ENCODE data around the gene CFAP20DC. TPM values are rescaled to one million over a fixed set of nuclear protein-coding genes. Genes with fewer than 3 reads are reported as not detected.
"Not testable (repeated sequence)": the region's sequence is repeated elsewhere in the genome, so short reads cannot be mapped to it uniquely, and the experiment has no call there.

CFAP20DC gene
- polyA plus RNA-seq (2012; ENCODE audit: low read depth, missing spikeins) = 0.04 TPM

DNA sequence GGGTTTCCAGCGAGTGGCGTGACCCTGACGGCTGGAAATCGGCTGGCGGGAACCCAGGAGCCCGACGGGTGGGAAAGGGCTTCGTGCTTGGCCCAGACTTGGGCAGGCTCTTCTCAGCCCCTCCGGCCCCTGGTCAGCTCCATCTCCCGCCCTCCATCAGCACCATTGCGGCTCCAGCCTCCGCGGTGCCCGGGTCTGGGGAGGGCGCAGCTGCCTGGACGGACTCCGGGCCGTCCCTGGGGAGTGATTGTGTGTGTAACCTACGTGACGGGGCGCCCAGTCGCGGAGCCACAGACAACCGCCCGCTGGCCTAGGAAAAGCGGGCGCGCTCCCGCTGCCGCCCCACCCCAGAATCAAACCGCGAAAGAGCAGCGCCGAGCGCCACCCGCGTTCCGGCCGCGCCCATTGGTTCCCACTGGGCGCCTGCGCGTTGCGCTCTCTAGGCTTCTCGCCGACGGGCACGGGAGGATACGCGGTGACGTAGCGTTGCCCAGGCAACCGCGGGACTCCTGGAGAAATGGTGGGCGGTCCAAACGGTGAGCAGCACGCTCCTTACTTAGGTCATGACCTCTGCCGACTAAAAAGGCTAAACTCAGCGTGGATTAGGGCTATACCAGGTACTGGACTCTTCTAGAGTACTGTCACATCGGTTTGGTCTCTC, at the start of gene CFAP20DC:
CFAP20DC (minus strand) TSS at position 355 of the 661 bp plus-strand sequence. CDS start 394 bp downstream, outside the sequence.
- DNase-seq (ENCODE audit: insufficient read length, low spot score) (peak; percentile 69), FAIRE-seq (peak; percentile 75)
- TF ChIP-seq POU2F2 (IDR thresholded peaks at IDR 0.05; ENCODE audit: low read depth, low read length) = no peak
- no peak for TF ChIP-seq SPI1 (IDR thresholded peaks at IDR 0.05; ENCODE audit: low read depth, low read length)
- no peak for TF ChIP-seq POLR2A (IDR thresholded peaks at IDR 0.05; ENCODE audit: low read depth, low read length)
- TF ChIP-seq TAF1 (IDR thresholded peaks at IDR 0.05; ENCODE audit: low read depth, low read length) = no peak
- TF ChIP-seq POLR2AphosphoS5 (IDR thresholded peaks at IDR 0.05; ENCODE audit: low read depth, low read length) = no peak
- TF ChIP-seq PAX5 (IDR thresholded peaks at IDR 0.05; ENCODE audit: insufficient read depth, low read length, severe bottlenecking) = no peak

- not testable (repeated sequence) for FAIRE-seq; DNase-seq (ENCODE audit: insufficient read length, low spot score)
These were observed 48.7 kb upstream of the CFAP20DC start for GRCh38 chr3:59098516-59098915.

- FAIRE-seq (no peak), DNase-seq (ENCODE audit: insufficient read length, low spot score) (no peak)
- no peak for TF ChIP-seq SPI1 (IDR thresholded peaks at IDR 0.05; ENCODE audit: low read depth, low read length)
- no peak for TF ChIP-seq POU2F2 (IDR thresholded peaks at IDR 0.05; ENCODE audit: low read depth, low read length)
- no peak for TF ChIP-seq POLR2A (IDR thresholded peaks at IDR 0.05; ENCODE audit: low read depth, low read length)
- TF ChIP-seq PAX5 (IDR thresholded peaks at IDR 0.05; ENCODE audit: insufficient read depth, low read length, severe bottlenecking) = no peak
- no peak for TF ChIP-seq TAF1 (IDR thresholded peaks at IDR 0.05; ENCODE audit: low read depth, low read length)
- TF ChIP-seq POLR2AphosphoS5 (IDR thresholded peaks at IDR 0.05; ENCODE audit: low read depth, low read length) = no peak
These were observed 44.6 kb upstream of the CFAP20DC start for GRCh38 chr3:59094446-59094845.

DNA sequence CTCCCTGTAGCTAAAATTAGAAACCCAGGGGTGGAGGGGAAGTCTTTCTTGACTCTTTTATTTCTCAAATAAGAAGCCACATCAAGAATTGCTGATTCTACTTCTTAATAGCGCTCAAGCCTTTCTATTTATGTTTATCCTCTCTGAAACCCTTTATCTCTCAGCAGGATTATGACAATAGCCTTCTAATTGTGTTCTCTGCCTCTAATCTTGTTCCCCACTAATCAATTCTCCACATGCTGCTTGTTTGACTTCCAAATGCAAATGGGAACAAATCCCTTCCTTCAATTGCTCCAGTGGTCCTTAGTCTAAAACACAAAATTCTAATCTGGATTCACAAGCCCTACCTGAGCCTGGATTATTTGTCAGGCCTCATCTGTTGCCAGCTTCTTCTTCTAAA, 43.7 kb upstream of the CFAP20DC start:
- no peak for FAIRE-seq
- TF ChIP-seq POLR2A (IDR thresholded peaks at IDR 0.05; ENCODE audit: low read depth, low read length) (no peak), POU2F2 (IDR thresholded peaks at IDR 0.05; ENCODE audit: low read depth, low read length) (no peak), PAX5 (IDR thresholded peaks at IDR 0.05; ENCODE audit: insufficient read depth, low read length, severe bottlenecking) (no peak), SPI1 (IDR thresholded peaks at IDR 0.05; ENCODE audit: low read depth, low read length) (no peak), TAF1 (IDR thresholded peaks at IDR 0.05; ENCODE audit: low read depth, low read length) (no peak), POLR2AphosphoS5 (IDR thresholded peaks at IDR 0.05; ENCODE audit: low read depth, low read length) (no peak)
- no peak for DNase-seq (ENCODE audit: insufficient read length, low spot score)

DNA sequence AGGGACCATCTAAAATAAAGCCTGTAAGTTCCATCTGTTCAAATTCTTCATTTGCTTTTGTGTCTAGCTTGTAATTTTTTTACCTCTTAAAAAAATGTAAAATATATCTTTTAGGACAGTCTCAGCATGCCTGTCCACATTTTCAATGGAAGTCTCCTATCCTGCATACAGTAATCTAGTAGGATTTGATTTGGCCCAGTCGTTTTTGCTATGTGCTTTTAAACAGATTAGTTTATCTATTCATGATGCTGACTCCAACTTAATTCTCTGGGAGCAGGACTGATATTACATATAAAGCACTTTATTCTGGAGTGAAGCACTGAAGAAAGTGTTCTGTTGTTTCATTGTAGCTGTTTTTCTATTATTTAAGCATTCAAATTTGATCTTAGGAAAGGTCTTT, 38.9 kb upstream of the CFAP20DC start:
- TF ChIP-seq POLR2A (IDR thresholded peaks at IDR 0.05; ENCODE audit: low read depth, low read length) (no peak), PAX5 (IDR thresholded peaks at IDR 0.05; ENCODE audit: insufficient read depth, low read length, severe bottlenecking) (no peak), TAF1 (IDR thresholded peaks at IDR 0.05; ENCODE audit: low read depth, low read length) (no peak)
- FAIRE-seq (no peak), DNase-seq (ENCODE audit: insufficient read length, low spot score) (no peak)

DNA sequence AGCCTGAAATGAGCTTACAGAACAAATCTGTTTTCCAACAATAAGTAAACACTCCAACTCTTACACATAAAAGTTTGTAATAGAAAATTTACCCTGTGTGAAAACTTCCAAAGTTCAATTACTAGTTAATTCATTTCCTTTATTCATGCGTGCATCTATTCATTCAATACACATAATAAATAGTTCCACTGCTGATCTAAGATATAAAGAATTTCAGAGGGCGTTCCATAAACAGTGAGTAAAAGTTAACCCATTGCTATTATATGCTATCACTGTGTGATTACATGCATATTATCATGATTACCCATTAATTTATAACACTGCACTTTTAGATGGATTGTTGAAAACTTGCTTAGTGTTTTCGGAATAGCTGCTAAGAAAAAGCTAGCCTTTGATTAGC, 36.2 kb upstream of the CFAP20DC start:
- DNase-seq (ENCODE audit: insufficient read length, low spot score) (no peak), FAIRE-seq (no peak)
- TF ChIP-seq TAF1 (IDR thresholded peaks at IDR 0.05; ENCODE audit: low read depth, low read length) (no peak), PAX5 (IDR thresholded peaks at IDR 0.05; ENCODE audit: insufficient read depth, low read length, severe bottlenecking) (no peak), POU2F2 (IDR thresholded peaks at IDR 0.05; ENCODE audit: low read depth, low read length) (no peak)

DNA sequence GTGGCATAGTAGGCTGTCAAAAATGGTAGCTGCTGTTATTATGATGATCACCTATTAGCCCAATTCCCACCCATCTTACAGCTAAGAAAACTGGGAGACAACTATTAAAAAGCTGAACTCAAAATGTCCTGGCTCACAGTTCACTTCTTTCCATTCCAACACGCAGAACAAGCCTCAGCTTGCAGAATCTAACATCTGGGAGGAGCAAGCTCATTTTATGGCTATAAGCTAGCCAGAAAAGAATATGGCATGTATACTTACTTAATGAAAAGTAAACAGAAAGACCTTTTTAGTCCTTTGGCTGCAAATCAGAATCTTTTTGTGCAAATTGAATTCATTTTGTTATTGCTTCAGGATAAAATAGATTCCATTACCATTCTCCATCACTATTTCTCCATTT, 34.8 kb upstream of the CFAP20DC start:
- FAIRE-seq (no peak), DNase-seq (ENCODE audit: insufficient read length, low spot score) (no peak)
- TF ChIP-seq TAF1 (IDR thresholded peaks at IDR 0.05; ENCODE audit: low read depth, low read length) (no peak), PAX5 (IDR thresholded peaks at IDR 0.05; ENCODE audit: insufficient read depth, low read length, severe bottlenecking) (no peak), SPI1 (IDR thresholded peaks at IDR 0.05; ENCODE audit: low read depth, low read length) (no peak), POLR2AphosphoS5 (IDR thresholded peaks at IDR 0.05; ENCODE audit: low read depth, low read length) (no peak), POU2F2 (IDR thresholded peaks at IDR 0.05; ENCODE audit: low read depth, low read length) (no peak), POLR2A (IDR thresholded peaks at IDR 0.05; ENCODE audit: low read depth, low read length) (no peak)

DNA sequence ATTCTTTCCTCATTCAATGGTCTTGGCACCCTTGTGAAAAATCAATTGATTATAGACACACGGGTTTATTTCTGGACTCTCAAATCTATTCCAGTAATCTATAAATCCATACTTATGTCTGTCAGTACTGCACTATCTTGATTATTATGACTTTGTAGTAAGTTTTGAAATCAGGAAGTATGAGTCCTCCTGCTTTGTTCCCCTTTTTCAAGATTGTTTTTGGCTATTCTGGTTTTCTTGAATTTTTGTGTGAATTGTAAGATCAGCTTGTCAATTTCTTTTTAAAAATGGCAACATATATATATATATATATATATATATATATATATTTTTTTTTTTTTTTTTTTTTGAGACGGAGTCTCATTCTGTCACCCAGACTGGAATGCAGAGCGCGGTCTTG, 32.3 kb upstream of the CFAP20DC start:
- no peak for TF ChIP-seq TAF1 (IDR thresholded peaks at IDR 0.05; ENCODE audit: low read depth, low read length)
- TF ChIP-seq PAX5 (IDR thresholded peaks at IDR 0.05; ENCODE audit: insufficient read depth, low read length, severe bottlenecking) = no peak
- no peak for TF ChIP-seq POLR2A (IDR thresholded peaks at IDR 0.05; ENCODE audit: low read depth, low read length)
- TF ChIP-seq POU2F2 (IDR thresholded peaks at IDR 0.05; ENCODE audit: low read depth, low read length) = no peak
- no peak for TF ChIP-seq SPI1 (IDR thresholded peaks at IDR 0.05; ENCODE audit: low read depth, low read length)
- no peak for TF ChIP-seq POLR2AphosphoS5 (IDR thresholded peaks at IDR 0.05; ENCODE audit: low read depth, low read length)
- no peak for DNase-seq (ENCODE audit: insufficient read length, low spot score)
- FAIRE-seq = no peak

DNA sequence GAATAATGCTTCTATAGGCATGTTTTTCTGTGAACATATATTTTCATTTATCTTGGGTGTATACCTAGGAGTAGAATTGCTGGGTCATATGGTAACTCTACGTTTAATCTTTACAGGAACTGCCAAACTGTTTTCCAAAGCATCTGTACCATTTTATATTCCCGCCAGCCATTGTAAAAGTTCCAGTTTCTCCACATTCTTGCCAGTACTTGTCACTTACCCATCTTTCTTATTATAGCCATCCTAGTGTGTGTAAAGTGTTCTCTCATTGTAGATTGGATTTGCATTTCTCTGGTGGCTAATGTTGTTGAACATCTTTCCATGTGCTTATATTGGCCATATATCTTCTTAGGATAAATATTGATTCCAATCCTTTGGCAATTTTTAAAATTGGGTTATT, 31.2 kb upstream of the CFAP20DC start:
- no peak for TF ChIP-seq POLR2AphosphoS5 (IDR thresholded peaks at IDR 0.05; ENCODE audit: low read depth, low read length)
- DNase-seq (ENCODE audit: insufficient read length, low spot score) (no peak), FAIRE-seq (no peak)

GRCh38 chr3:59079962-59080361, 30.1 kb upstream of the CFAP20DC start:
- DNase-seq (ENCODE audit: insufficient read length, low spot score) (no peak), FAIRE-seq (no peak)
- no peak for TF ChIP-seq POLR2A (IDR thresholded peaks at IDR 0.05; ENCODE audit: low read depth, low read length)
- no peak for TF ChIP-seq SPI1 (IDR thresholded peaks at IDR 0.05; ENCODE audit: low read depth, low read length)
- TF ChIP-seq POU2F2 (IDR thresholded peaks at IDR 0.05; ENCODE audit: low read depth, low read length) = no peak
- TF ChIP-seq TAF1 (IDR thresholded peaks at IDR 0.05; ENCODE audit: low read depth, low read length) = no peak
- no peak for TF ChIP-seq POLR2AphosphoS5 (IDR thresholded peaks at IDR 0.05; ENCODE audit: low read depth, low read length)
- no peak for TF ChIP-seq PAX5 (IDR thresholded peaks at IDR 0.05; ENCODE audit: insufficient read depth, low read length, severe bottlenecking)
